Breast epithelium (tissue), 3 donors: Measurements from ENCODE around the gene MYBL2.

Source experiments
- CTCF ChIP-seq, 3 donors: fragments of 450-650 bp; IDR thresholded peaks; one replicate each; pipeline ENCODE4 v1.5.1; 2016 to 2017; ENCODE audit warnings: antibody characterized with exemption in 3 of 3, mild to moderate bottlenecking in 3 of 3, moderate library complexity in 3 of 3
- POLR2A ChIP-seq: fragments of 450-650 bp; IDR thresholded peaks from one replicate; pipeline ENCODE4 v1.6.1; 2016; ENCODE audit warnings: antibody characterized with exemption, mild to moderate bottlenecking, moderate library complexity
- POLR2AphosphoS5 ChIP-seq, 3 donors: sonication (generic); formaldehyde crosslinking; IDR thresholded peaks; one replicate each; pipeline ENCODE4 v1.6.1; 2017; ENCODE audit warnings: antibody characterized with exemption in 3 of 3

GRCh38 chr20:43751167-43752050, 84.5 kb downstream of the MYBL2 start:
- TF ChIP-seq CTCF (IDR thresholded peaks at IDR 0.05) (no peak), POLR2AphosphoS5 (IDR thresholded peaks at IDR 0.05) (no peak), POLR2A (no peak)
